Mesodermal cell (in vitro differentiated cells): ENCODE results near the gene ZNF180.

Experiments
- H3K27ac ChIP-seq: 2 replicates; pipeline ENCODE4 v1.7.0; 2013; ENCODE audit warnings: mild to moderate bottlenecking, low read depth, low read length, moderate library complexity; ENCODE audit not compliant: severe bottlenecking
- H3K36me3 ChIP-seq: 2 replicates; pipeline ENCODE4 v1.7.1; 2013; ENCODE audit warnings: mild to moderate bottlenecking, low read length, moderate library complexity; ENCODE audit not compliant: control insufficient read depth, insufficient read depth
- H3K4me1 ChIP-seq: one replicate; pipeline ENCODE4 v1.7.1; 2013; ENCODE audit warnings: mild to moderate bottlenecking, low read length; ENCODE audit not compliant: insufficient read depth, control insufficient read depth, poor library complexity, severe bottlenecking
- H3K4me3 ChIP-seq: 2 replicates; pipeline ENCODE4 v1.7.0; 2013; ENCODE audit warnings: low read length, control low read depth, mild to moderate bottlenecking; ENCODE audit not compliant: insufficient read depth, poor library complexity, severe bottlenecking; ENCODE audit errors: extremely low read depth
- H3K9me3 ChIP-seq: 2 replicates; pipeline ENCODE4 v1.7.1; 2013; ENCODE audit warnings: mild to moderate bottlenecking, low read length, moderate library complexity; ENCODE audit not compliant: control insufficient read depth
- WGBS, 2 experiments: methylation state at CpG; one replicate each; pipeline ENCODE4 v1.1.5; 2013; ENCODE audit warnings: missing lambda C conversion rate in 2 of 2; ENCODE audit not compliant: insufficient coverage in 2 of 2; 5-methylcytosine and 5-hydroxymethylcytosine counted together

The ZNF180 gene

DNA sequence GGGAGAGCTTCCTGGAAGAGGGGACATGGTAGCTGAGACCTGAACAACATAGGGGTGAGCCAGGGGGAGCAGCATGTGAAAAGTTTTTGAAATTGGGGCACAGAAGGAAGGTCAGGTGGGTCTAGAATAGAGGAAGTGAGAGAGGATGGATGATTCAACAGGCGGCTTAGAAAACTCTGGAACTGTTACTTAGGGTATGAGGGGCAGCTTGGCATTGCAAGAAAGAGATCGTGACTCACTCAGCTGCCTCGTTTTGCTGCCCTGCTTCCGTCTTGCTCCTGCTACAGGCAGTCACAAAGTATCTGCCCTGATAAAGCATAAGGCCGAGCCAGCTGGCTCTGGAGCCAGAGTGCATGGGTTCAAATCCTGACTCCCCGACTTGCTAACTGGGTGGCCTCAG is 30.5 kb upstream of the ZNF180 start:
- whole genome bisulfite sequencing, 2 experiments: 70 to 73% methylated on average over 5 to 6 of the region's 6 CpGs
- H3K4me3 ChIP-seq: no peak overlapping the region

GRCh38 chr19:44529536-44529935 is 29.2 kb upstream of the ZNF180 start, which contains the start of gene CEACAM20:
CEACAM20 (minus strand) TSS chr19:44529675; CDS start chr19:44529509, 166 bp downstream.
- Histone ChIP-seq H3K9me3 (no peaks in the 10 kb centered on the region), H3K4me1 (no peaks in the 10 kb centered on the region), H3K27ac (no peak within 1 kb of the TSS), H3K4me3 (no peak within 1 kb of the TSS), H3K36me3 (no peaks in the 10 kb centered on the region)
- 72 to 88% methylated on average over 3 to 9 of the region's 9 CpGs for WGBS, 2 experiments

More for the DNA sequence above, 30.5 kb upstream of the ZNF180 start:
- no peaks in the 10 kb centered on the region for H3K9me3 ChIP-seq
- no peaks in the 10 kb centered on the region for H3K4me1 ChIP-seq
- H3K27ac ChIP-seq: no peak overlapping the region
- H3K36me3 ChIP-seq: no peaks in the 10 kb centered on the region

DNA sequence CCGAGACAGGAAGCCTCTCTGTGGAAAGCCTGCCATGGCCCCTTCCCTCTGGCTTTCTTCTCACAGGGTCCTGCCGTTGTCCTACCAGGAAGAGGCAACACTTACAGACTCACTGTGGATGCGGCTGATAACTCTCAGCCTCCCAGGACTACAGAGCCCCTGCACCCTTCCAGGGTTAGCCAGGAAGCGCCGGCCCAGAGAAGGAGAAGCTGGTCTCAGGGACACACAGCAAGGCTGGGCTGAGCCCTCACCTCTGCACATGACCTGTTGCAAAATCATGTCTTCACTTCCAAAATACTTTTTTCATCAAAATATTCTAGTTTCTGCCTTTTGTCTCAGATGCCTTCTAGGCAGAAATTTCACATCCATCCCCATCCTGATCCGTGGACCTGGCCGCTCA is 27.2 kb upstream of the ZNF180 start:
- H3K4me3 ChIP-seq: no peak overlapping the region
- no peaks in the 10 kb centered on the region for H3K36me3 ChIP-seq
- H3K9me3 ChIP-seq: no peaks in the 10 kb centered on the region
- 82 to 83% methylated on average over 7 of the region's 7 CpGs for WGBS, 2 experiments
- H3K27ac ChIP-seq: no peak overlapping the region
- H3K4me1 ChIP-seq: no peaks in the 10 kb centered on the region

- 33 to 56% methylated on average over 3 to 4 of the region's 4 CpGs for WGBS, 2 experiments
- Histone ChIP-seq H3K36me3 (no peaks in the 10 kb centered on the region), H3K27ac (no peak overlapping the region), H3K9me3 (no peaks in the 10 kb centered on the region), H3K4me3 (no peak overlapping the region), H3K4me1 (no peaks in the 10 kb centered on the region)
Measured at GRCh38 chr19:44525721-44526430, 25.6 kb upstream of the ZNF180 start.

- 82 to 83% methylated on average over 2 of the region's 2 CpGs for WGBS, 2 experiments
- H3K27ac ChIP-seq: no peak overlapping the region
- no peaks in the 10 kb centered on the region for H3K36me3 ChIP-seq
- H3K9me3 ChIP-seq: peaks cover 5% of the 10 kb centered on the region
- H3K4me3 ChIP-seq: no peak overlapping the region
- H3K4me1 ChIP-seq: no peaks in the 10 kb centered on the region
Measured at GRCh38 chr19:44521370-44521769, 21.0 kb upstream of the ZNF180 start.

DNA sequence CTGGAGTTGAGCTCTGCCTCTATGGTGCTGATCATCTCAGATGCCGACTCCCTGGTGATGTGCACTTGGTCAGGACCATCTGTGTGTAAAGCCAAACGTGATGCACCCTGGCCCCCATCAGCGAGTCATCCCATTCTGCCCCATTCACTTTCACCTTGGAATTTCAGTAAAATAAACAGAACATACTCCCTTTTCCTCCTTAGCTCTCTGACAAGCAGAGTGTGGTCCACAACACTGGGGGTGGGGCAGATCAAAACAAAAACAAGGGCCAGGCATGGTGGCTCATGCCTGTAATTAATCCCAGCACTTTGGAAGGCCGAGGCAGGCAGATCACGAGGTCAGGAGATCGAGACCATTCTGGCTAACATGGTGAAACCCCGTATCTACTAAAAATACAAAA is 16.8 kb upstream of the ZNF180 start:
- Histone ChIP-seq H3K36me3 (no peaks in the 10 kb centered on the region), H3K4me1 (no peaks in the 10 kb centered on the region), H3K4me3 (no peak overlapping the region), H3K9me3 (peaks cover 5% of the 10 kb centered on the region), H3K27ac (no peak overlapping the region)
- 72 to 74% methylated on average over 6 to 7 of the region's 7 CpGs for WGBS, 2 experiments

GRCh38 chr19:44515907-44516306 is 15.6 kb upstream of the ZNF180 start:
- Histone ChIP-seq H3K36me3 (no peaks in the 10 kb centered on the region), H3K4me3 (no peak overlapping the region), H3K27ac (no peak overlapping the region), H3K4me1 (no peaks in the 10 kb centered on the region), H3K9me3 (peaks cover 5% of the 10 kb centered on the region)
- WGBS, 2 experiments: 82 to 92% methylated on average over 1 of the region's 1 CpG

- 100% methylated on average over 1 of the region's 3 CpGs; no CpG with 5 or more reads in 1 of the 2 experiments for WGBS, 2 experiments
- Histone ChIP-seq H3K4me3 (no peak overlapping the region), H3K27ac (no peak overlapping the region), H3K9me3 (peaks cover 8% of the 10 kb centered on the region), H3K36me3 (no peaks in the 10 kb centered on the region), H3K4me1 (no peaks in the 10 kb centered on the region)
Measured at GRCh38 chr19:44515031-44515430, 14.7 kb upstream of the ZNF180 start.

- H3K27ac ChIP-seq: no peak overlapping the region
- H3K4me1 ChIP-seq: no peaks in the 10 kb centered on the region
- no peak overlapping the region for H3K4me3 ChIP-seq
- H3K36me3 ChIP-seq: no peaks in the 10 kb centered on the region
- H3K9me3 ChIP-seq: peaks cover 8% of the 10 kb centered on the region
- 30 to 61% methylated on average over 3 to 5 of the region's 12 CpGs for WGBS, 2 experiments
Measured at GRCh38 chr19:44512326-44513298, 12.3 kb upstream of the ZNF180 start.

DNA sequence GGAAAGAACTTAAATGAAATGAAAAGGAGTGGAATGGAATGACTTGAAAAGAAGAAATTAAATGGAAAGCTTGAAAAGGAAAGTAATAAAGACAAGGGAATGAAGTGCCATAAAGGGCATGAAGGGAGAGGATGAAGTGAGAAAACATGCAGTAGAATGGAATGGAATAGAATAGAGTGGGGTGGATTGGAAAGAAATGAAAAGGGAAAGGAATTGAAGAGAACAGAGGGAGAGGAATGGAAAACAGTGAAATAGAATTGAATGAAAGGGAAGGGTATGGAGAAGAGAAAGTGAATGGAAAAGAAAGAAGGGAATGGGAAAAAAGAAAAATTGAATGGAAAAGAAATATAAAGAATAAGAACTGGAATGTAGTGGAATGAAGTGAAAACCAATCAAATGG is 9.2 kb upstream of the ZNF180 start:
- no peak overlapping the region for H3K27ac ChIP-seq
- no peaks in the 10 kb centered on the region for H3K36me3 ChIP-seq
- H3K4me1 ChIP-seq: no peaks in the 10 kb centered on the region
- no peak overlapping the region for H3K4me3 ChIP-seq
- H3K9me3 ChIP-seq: peaks cover 3% of the 10 kb centered on the region
